Stimulated activated CD4-positive, alpha-beta T cell treated with anti-CD3 and anti-CD28 coated beads, Interleukin-12 subunit alpha, Interleukin-12 subunit beta, amount 100 ng/mL, for 48 hours (primary cell): ENCODE data around the gene BACH2.
"Not testable (repeated sequence)": the region's sequence is repeated elsewhere in the genome, so short reads cannot be mapped to it uniquely, and the experiment has no call there.

ENCODE experiments used
- DNase-seq, 3 donors: peaks; one replicate each; pipeline ENCODE4 v3.0.0-alpha.2; 2020; ENCODE audit warnings: low read depth in 2 of 3, low spot score in 1 of 3

The BACH2 gene

GRCh38 chr6:90162648-90163387, 133.8 kb downstream of the BACH2 start:
- no peak for DNase-seq

GRCh38 chr6:90160013-90160412, 136.6 kb downstream of the BACH2 start:
- DNase-seq = no peak

GRCh38 chr6:90159452-90159851, 137.2 kb downstream of the BACH2 start:
- DNase-seq = no peak

GRCh38 chr6:90158936-90159335, 137.7 kb downstream of the BACH2 start:
- DNase-seq = no peak

DNA sequence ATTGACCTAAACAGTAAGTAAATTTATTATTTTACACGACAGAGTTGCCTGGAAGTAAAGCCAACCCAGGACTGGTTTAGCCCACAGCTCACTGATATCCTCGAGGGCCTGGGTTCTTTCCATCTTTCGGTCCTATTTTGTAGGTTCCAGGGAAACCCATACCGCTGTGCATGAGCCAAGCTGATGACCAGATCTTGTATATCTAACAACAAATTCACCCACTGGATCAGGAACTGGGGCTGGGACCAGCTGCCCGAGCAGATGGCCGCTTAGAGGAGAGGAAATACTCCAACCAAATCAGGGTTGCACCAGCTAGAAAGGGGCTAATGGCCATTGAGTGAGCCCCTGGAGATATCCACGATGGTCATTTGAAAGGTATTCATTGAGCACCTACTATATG, 139.2 kb downstream of the BACH2 start:
- no peak for DNase-seq

DNA sequence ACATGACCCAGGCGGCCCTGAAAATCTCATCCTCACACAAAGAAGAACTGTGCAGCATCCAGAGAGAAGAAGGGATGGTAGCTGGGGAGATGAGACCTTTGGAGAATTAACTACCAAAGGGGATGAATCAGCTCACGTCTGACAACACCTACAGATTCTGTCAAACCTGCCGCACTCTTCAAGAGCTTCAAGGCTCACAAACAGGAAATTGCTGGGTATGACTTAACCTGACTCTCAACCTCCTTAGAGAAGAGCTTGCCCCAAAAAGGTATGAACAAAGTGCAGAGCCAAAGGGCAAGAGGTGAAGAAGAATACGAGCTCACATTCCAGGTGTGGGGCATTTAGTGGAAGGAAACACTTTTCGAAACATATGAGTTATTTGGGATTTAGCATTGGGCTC, 139.8 kb downstream of the BACH2 start:
- DNase-seq = no peak

DNA sequence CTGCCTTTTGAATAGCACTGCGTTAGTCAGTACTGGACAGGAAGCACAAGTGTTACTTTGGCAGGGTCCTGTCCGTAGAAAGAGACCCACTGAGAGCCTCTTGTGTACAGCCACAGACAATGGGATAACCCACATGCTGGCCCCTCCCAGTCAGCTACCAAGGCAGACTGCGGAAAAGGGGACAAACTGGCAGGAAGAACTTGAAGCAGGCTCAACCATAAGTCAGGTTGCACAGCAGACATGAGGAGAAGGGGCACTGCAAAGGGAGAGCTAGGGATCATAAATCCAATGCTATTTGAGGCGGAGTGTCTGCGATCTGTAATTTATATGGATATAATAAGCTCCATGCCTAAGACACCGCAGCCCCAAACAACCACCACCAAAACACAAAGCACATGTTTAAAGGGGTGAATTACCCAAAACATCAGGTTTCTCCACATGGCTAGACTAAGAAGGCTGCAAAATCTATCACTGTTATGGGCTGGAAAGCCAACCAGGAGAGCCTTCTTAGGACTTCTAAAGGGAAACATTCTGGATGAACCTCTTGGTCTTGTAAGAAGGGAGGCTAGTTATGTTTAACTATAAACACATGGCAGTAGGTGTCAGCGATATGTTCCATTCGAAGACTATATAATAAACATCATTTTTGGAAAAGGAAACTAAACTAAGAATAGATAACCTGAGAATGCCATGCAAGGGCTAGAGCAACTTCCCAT, 141.7 kb downstream of the BACH2 start:
- DNase-seq = no peak

GRCh38 chr6:90151576-90152422, 144.8 kb downstream of the BACH2 start:
- DNase-seq = no peak

- DNase-seq = no peak
These were observed 147.4 kb downstream of the BACH2 start for GRCh38 chr6:90149280-90149679.

GRCh38 chr6:90148867-90149266, 147.8 kb downstream of the BACH2 start:
- DNase-seq = no peak

DNA sequence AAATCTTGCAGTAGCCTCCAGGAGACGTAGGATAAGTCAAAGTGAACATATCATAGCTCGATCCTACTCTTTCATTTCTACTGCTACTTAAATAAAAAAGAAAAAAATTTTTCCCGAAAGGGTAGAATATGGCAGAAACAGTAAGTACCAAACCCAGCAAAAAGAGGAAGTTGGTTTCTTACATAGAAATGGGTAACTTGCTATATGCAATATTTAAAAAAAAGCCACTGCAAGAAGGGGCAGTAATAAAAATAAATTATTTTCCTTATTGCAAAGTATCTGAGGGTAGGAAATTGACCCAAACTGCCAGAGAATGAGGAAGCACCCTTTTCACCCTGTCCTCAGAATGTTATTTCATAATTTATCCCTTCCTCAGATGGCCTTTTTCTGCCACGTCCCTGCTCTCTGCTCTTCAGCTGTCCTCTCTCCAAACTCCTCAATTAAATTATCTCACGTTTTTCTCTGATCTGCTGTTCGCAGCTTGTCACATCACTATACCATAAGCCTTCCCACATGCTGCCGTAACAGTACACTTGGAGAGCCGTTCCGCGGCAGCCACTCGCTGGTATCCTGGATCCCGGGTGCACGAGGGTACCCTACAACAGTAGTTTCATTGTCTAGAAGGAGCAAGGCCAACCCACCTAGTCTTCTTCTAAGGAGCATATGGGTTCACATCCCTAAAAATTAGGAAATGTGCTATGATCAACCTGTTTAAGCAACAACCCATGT, 149.6 kb downstream of the BACH2 start:
- DNase-seq = no peak

DNA sequence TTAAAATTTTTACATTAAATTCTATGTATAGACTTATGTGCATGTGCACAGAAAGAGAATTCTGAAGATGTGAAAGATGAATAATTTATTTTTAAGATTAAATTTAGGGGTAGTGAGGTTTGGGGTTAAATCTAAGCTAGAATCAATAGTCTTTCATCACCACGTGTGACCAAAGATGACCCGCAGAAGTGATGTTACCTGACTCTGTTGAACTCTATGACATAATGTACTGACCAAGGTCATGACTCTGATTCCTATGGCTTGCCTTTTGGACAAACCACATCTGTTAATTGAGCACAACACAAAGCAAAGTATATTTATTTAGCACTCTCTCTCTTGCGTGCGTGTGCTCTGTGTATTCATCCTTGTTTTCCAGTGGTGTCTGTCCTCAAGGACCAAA, 150.6 kb downstream of the BACH2 start:
- no peak for DNase-seq

DNA sequence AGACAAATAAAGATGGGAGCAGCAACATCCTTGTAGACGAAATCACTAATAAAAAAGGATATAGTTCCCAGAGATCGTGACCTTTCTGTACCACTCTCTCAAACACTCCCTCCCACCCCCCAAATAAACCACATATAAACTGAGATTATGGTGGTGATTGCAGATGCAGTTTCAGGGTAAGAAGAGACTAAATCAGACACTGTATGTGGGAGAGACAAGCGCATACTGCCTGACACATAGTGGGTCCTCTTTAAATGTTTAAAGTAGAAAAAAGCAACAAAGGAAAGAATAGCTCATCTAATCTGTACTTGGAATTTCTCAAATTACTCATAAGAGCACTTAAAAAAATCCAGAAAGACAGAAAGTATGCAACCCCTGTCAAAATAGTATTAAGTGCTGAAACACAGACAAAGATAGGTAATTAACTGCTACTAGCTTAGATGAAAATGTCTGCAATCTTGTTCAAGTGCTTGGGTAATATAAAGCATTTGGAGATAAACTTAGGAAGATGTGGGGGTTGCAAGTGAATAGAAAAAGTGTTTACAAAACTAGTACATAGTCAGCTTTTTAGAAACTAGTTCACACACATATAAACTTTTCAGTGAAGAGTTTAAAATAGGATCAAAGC, 151.6 kb downstream of the BACH2 start:
- no peak for DNase-seq

DNA sequence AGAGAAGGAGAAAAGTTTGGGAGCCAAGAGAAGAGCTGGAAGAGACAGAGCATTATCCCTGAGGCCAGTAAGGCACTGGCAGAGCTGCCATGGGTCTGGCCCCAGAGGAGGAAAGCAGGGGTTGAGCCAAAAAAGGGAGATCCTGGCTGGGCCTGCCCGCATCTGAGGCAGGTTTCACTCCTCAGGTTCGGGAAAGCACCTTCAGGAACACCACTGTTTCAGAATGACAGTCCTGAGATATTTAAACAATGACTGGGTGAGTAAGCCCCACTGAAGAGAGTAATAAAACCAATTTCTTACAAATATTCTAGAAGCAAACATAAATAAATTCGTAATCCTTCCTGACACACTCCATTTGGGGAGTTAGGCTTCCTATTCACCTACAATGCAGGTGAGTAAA, 152.2 kb downstream of the BACH2 start:
- peak; percentile 37 to 63 (median 57) for DNase-seq

- no peak for DNase-seq
These were observed 156.0 kb downstream of the BACH2 start for GRCh38 chr6:90140683-90141082.

GRCh38 chr6:90139272-90139817, 157.3 kb downstream of the BACH2 start:
- no peak for DNase-seq

GRCh38 chr6:90136837-90137568, 159.6 kb downstream of the BACH2 start:
- no peak for DNase-seq

GRCh38 chr6:90136176-90136575, 160.5 kb downstream of the BACH2 start:
- no peak for DNase-seq

DNA sequence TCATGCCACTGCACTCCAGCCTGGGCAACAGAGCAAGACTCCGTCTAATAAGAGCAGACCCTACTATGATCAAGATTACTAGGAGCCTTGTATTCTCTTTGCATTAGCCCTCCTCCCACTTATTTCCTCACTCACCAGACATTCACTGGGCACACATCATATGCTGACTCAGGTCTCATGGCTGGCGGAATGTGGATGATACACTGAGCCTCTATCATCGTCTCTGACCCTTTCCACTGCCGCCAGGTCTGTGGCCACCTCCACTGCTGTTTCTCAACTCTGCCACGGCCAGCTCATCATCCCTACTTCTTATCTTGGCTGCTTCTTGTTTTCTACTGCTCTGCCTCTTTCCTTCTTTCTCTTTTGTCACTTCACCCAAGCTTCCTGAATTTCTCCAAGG, 161.0 kb downstream of the BACH2 start:
- DNase-seq = no peak

DNA sequence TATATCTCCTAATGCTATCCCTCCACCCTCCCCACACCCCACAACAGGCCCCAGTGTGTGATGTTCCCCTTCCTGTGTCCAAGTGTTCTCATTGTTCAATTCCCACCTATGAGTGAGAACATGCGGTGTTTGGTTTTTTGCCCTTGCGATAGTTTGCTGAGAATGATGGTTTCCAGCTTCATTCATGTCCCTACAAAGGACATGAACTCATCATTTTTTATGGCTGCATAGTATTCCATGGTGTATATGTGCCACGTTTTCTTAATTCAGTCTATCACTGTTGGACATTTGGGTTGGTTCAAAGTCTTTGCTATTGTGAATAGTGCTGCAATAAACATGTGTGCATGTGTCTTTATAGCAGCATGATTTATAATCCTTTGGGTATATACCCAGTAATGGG, 163.0 kb downstream of the BACH2 start:
- DNase-seq = not testable (repeated sequence)
